Keratinocyte (primary cell): ENCODE results near the gene ATM. TPM values are rescaled to one million over a fixed set of nuclear protein-coding genes. Genes with fewer than 3 reads are reported as not detected.

ENCODE experiments used
- DNase-seq: peaks from one replicate; pipeline ENCODE4 v3.0.0-alpha.2; 2011; ENCODE audit warnings: low read depth, missing footprints, low spot score
- FAIRE-seq: peaks from 2 replicates; lab custom pipeline; 2011; peaks lifted over from hg19 to GRCh38; lab: Jason Lieb, UNC
- H2AFZ ChIP-seq: 2 replicates; pipeline ENCODE4 v1.6.0; 2012; ENCODE audit warnings: low read length, control low read depth, inconsistent platforms; ENCODE audit not compliant: control insufficient read depth
- H3K27ac ChIP-seq: 2 replicates; pipeline ENCODE4 v1.5.1; 2011; ENCODE audit warnings: low read length; ENCODE audit not compliant: control insufficient read depth, insufficient read depth
- H3K27me3 ChIP-seq: 3 replicates; pipeline ENCODE4 v1.6.0; 2011; ENCODE audit warnings: low read length; ENCODE audit not compliant: control insufficient read depth, insufficient read depth; ENCODE audit errors: extremely low read depth
- H3K36me3 ChIP-seq, 2 experiments: 2 replicates in 1 of 2; 3 replicates in 1 of 2; pipeline ENCODE4 v1.5.1; 2011; ENCODE audit warnings: low read length in 2 of 2, mild to moderate bottlenecking in 1 of 2; ENCODE audit not compliant: control insufficient read depth in 2 of 2, insufficient read depth in 2 of 2; ENCODE audit errors: extremely low read depth in 1 of 2
- H3K4me1 ChIP-seq: 3 replicates; pipeline ENCODE4 v1.5.1; 2011; ENCODE audit warnings: low read length; ENCODE audit not compliant: control insufficient read depth, insufficient read depth; ENCODE audit errors: extremely low read depth
- H3K4me2 ChIP-seq: 3 replicates; pipeline ENCODE4 v1.6.0; 2011; ENCODE audit warnings: low read depth, low read length; ENCODE audit not compliant: control insufficient read depth, insufficient read depth; ENCODE audit errors: extremely low read depth
- H3K4me3 ChIP-seq, 3 experiments: fragments of 200-600 bp in 1 of 3; sonication (generic) in 1 of 3; 2 replicates in 2 of 3; 3 replicates in 1 of 3; pipeline ENCODE4 v1.5.1; 2011 to 2016; ENCODE audit warnings: low read length in 3 of 3, mild to moderate bottlenecking in 3 of 3, control low read depth in 2 of 3, inconsistent platforms in 1 of 3, low read depth in 1 of 3, mixed read lengths in 1 of 3, mixed run types in 1 of 3, moderate library complexity in 1 of 3; ENCODE audit not compliant: control insufficient read depth in 2 of 3, insufficient read depth in 2 of 3; ENCODE audit errors: extremely low read depth in 1 of 3
- H3K79me2 ChIP-seq: 2 replicates; pipeline ENCODE4 v1.6.0; 2012; ENCODE audit warnings: low read length; ENCODE audit not compliant: control insufficient read depth, insufficient read depth
- H3K9ac ChIP-seq: 3 replicates; pipeline ENCODE4 v1.6.0; 2011; ENCODE audit warnings: low read length; ENCODE audit not compliant: control insufficient read depth, insufficient read depth; ENCODE audit errors: extremely low read depth
- H3K9me1 ChIP-seq: 3 replicates; pipeline ENCODE4 v1.6.0; 2011; ENCODE audit warnings: low read length; ENCODE audit not compliant: control insufficient read depth, insufficient read depth; ENCODE audit errors: extremely low read depth
- H3K9me3 ChIP-seq: 2 replicates; pipeline ENCODE4 v1.5.1; 2012; ENCODE audit warnings: low read depth, low read length; ENCODE audit not compliant: control insufficient read depth
- H4K20me1 ChIP-seq: 3 replicates; pipeline ENCODE4 v1.6.0; 2011; ENCODE audit warnings: low read length; ENCODE audit not compliant: control insufficient read depth, insufficient read depth; ENCODE audit errors: extremely low read depth
- CTCF ChIP-seq, 3 experiments: IDR thresholded peaks in 1 of 3; conservative IDR thresholded peaks in 1 of 3; optimal IDR thresholded peaks in 1 of 3; 2 replicates in 2 of 3; 3 replicates in 1 of 3; pipeline versions ENCODE3 to v1.5.1; 2011; ENCODE audit warnings: low read length in 3 of 3, mild to moderate bottlenecking in 3 of 3, moderate library complexity in 2 of 3, control low read depth in 1 of 3, inconsistent platforms in 1 of 3; ENCODE audit not compliant: insufficient read depth in 2 of 3; ENCODE audit errors: extremely low read depth in 1 of 3
- EZH2 ChIP-seq: IDR thresholded peaks from one replicate; pipeline ENCODE4 v1.6.1; 2012; ENCODE audit warnings: inconsistent platforms, mild to moderate bottlenecking, low read length, moderate library complexity
- dilution Hi-C: fragments of 300-500 bp; cut with MboI; formaldehyde crosslinking; loops from one replicate; pipeline ENCODE4 v1.7.0; 2020; ENCODE audit warnings: low sequenced_read_pairs; ENCODE audit not compliant: extremely low pct_ligation_motif_present
- polyA plus RNA-seq, 5 experiments: library from polyadenylated mRNA; depleted of rRNA in 3 of 5; stranded (reverse) in 3 of 5; stranded (forward) in 1 of 5; unstranded in 1 of 5; fragments of >200 nt; gene quantifications; 1 replicate in 1 of 5; 2 replicates in 3 of 5; 3 replicates in 1 of 5; pipeline versions ENCODE4 v1.2.1 to v1.2.3, GENCODE V29; 2011 to 2012; ENCODE audit warnings: missing spikeins in 2 of 5, low read depth in 1 of 5, low replicate concordance in 1 of 5

The ATM gene
- polyA plus RNA-seq, 1 donor (not counting 4 experiments of a cell fraction or from before 2014, with no cell fraction given) = 28.5 TPM

GRCh38 chr11:108239076-108239475 is 16.2 kb downstream of the ATM start:
- Histone ChIP-seq H3K4me1 (peaks cover 6% of the 10 kb centered on the region), H4K20me1 (no peaks in the 10 kb centered on the region), H3K9me3 (no peaks in the 10 kb centered on the region), H3K79me2 (no peaks in the 10 kb centered on the region), H3K4me3 (no peak overlapping the region), H3K27ac (no peak overlapping the region), H3K9me1 (no peaks in the 10 kb centered on the region), H2AFZ (no peak overlapping the region), H3K9ac (no peak overlapping the region), H3K27me3 (no peaks in the 10 kb centered on the region), H3K4me2 (no peak overlapping the region), H3K36me3 (peaks cover 5 to 7% of the 10 kb centered on the region in 2 experiments)
- DNase-seq = no peak
- dilution Hi-C loops = no loop called here
- FAIRE-seq = no peak
- TF ChIP-seq EZH2 (no peak), CTCF (optimal IDR thresholded peaks at IDR 0.05 in 1 of 3, IDR thresholded peaks at IDR 0.05 in 1 of 3, conservative IDR thresholded peaks at IDR 0.05 in 1 of 3; ENCODE audit: extremely low read depth in 1 of 3, insufficient read depth in 2 of 3, low read length in 3 of 3) (no peak)

GRCh38 chr11:108241330-108242037 is 18.6 kb downstream of the ATM start:
- FAIRE-seq = no peak
- Histone ChIP-seq H3K79me2 (no peaks in the 10 kb centered on the region), H3K36me3 (peaks cover 1 to 7% of the 10 kb centered on the region in 2 experiments), H3K27ac (no peak overlapping the region), H3K4me1 (peaks cover 1% of the 10 kb centered on the region), H3K9ac (no peak overlapping the region), H3K27me3 (no peaks in the 10 kb centered on the region), H3K4me3 (no peak overlapping the region), H3K9me3 (no peaks in the 10 kb centered on the region), H3K4me2 (no peak overlapping the region), H2AFZ (no peak overlapping the region), H4K20me1 (no peaks in the 10 kb centered on the region), H3K9me1 (no peaks in the 10 kb centered on the region)
- dilution Hi-C loops = no loop called here
- DNase-seq = no peak
- TF ChIP-seq EZH2 (no peak), CTCF (optimal IDR thresholded peaks at IDR 0.05 in 1 of 3, IDR thresholded peaks at IDR 0.05 in 1 of 3, conservative IDR thresholded peaks at IDR 0.05 in 1 of 3; ENCODE audit: extremely low read depth in 1 of 3, insufficient read depth in 2 of 3, low read length in 3 of 3) (no peak)
